Occipital lobe (tissue), 2 donors: ENCODE results near the gene IL21R. TPM values are rescaled to one million over a fixed set of nuclear protein-coding genes. Genes with fewer than 3 reads are reported as not detected.
"Not testable (repeated sequence)": the region's sequence is repeated elsewhere in the genome, so short reads cannot be mapped to it uniquely, and the experiment has no call there.

Source experiments
- DNase-seq: peaks from one replicate; lab custom pipeline; 2025; lab: John Stamatoyannopoulos, UW
- total RNA-seq: library from RNA; depleted of rRNA; stranded (reverse); fragments of >200 nt; gene quantifications from one replicate; pipeline ENCODE4 v1.2.3, GENCODE V29; 2014

IL21R gene
- total RNA-seq, 1 donor from 2014 or later, result not detected

DNA sequence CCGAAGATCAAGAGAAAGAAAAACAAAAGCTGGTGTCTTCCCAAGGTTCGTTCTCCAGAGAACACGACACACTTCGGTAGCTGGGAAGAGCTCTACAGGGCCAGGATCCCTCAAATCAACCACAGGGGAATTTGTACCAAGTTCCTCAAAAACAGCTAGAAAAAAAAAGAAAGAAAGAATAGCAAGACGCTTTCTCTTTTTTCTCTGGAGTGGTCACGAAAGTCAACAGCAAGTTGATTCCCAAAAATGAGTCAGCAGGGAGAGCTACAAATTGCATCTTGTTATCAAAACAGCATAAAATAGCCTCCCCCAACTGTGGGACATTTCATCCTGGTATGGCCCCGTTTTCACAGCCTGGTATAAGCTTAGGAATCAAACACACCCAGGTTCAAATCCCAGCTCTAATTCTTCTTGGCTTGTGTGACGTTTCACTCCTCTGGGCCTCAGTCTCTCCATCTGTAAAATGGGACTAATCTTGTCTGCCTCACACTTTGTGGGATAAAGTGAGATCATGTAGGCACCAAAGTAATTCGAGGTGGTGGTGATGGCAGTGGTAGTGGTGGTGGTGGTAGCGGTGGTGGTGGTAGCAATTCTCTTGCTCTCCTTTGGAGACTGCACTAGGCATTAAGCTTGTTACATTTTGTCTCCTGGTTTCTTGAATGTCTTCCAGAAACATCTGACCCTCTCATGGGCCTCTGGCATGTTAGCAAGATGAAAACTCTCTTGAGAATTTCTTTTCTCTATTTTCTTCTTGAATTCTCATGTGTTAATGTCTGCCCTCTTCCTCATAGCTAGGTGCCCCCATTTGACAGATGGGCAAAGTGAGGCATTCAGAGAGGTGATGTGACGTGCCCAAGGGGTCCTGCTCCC lies 988 bp upstream of the IL21R start:
- DNase-seq, result no peak

DNA sequence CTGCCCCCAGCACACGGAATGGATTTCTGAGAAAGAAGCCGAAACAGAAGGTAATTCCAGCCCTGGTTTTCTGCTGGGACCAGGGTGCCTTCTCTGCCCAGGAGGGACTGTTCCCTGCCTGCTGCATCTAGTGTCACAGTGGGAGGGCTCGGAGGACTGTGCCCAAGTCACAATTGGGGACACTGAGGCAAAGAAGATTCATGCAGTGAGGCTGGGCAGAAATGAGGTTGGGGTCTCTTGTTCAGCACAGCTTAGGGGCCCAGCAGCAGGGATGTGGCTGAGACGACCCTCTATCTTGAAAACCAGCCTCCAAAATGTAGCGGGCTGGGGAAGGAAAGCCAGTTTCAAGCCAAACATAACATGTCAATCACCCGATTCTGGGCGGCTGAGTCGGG lies 592 bp downstream of the IL21R start:
- DNase-seq, result no peak

DNA sequence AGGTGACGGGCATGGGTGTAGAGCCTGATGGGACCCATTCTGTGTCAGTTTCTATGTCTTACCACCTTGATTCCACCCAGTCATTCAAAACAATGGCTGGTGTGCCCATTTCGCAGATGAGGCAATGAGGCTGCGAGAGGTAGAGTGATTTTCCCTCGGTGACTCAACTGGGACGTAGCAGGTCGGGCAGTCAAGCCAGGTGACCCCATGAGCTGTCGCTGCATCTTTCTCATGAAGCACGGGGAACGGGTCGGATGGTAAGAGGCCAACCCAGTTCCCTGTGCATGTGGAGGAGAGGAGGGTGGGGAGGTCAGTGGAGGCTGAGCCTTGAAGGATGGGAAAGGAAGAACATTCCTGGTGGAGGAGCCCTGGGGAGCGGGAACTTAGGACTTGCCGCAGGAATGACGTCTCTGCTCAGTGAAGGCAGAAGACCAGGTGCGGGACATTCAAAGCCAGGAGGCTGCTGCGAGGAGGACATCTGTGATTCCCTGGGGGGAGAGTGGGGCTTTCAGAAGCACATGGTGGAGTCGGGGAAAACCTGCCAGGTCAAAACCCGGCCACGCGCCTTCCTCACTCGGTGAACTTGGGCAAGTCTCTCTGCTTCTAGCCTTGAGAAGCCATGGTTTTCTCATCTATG lies 1.1 kb downstream of the IL21R start:
- DNase-seq, result no peak

DNA sequence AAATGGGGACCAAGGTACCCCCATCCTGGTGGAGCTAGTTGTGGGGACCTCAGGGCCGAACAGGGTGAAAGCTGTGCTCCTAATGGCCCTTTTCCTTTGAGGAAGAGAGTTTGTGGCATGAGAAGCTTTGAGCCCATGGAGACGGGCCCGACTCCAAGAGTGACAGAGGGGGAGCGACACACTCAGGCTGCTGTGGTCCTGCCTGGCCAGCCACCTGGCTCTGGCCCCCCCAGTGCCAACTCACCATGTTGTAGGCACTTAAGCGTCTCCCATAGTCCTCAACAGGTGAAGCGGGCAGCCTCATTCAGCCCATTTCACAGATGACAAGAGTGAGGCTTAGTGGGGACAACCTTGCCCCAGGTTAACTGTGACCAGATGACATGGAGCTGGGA lies 1.6 kb downstream of the IL21R start:
- no peak for DNase-seq

DNA sequence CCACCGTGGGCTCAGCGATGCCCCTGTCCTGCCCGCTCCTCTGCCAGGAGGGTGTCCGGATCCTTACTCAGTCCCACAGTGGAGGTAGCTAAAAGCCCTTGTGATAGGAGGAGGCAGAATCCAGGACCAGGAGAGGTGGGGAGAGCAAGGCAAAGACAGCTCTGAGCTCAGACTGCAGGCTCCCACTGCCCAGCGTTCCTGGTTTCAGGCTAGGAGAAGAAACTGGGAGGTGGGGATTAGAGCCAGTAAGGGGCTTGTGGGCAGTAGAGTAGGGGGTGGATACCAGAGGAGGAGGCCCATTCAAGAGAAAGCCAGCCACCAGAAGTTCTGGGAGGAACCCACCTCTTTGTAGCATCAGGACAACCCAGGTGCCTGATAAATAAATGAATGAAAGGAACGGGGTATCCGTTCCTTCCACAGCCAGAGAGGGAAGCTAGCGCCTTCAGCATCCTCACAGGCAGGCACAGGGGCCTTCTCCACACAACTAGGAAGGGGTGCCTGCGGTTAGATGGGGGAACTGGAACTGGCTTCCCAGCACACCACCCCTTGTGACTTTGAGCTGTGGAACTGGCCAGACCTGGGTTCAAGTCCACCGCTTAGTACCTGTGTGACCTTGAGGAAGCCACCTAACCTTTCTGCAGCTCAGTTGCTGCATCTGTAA lies 2.3 kb downstream of the IL21R start:
- no peak for DNase-seq

DNA sequence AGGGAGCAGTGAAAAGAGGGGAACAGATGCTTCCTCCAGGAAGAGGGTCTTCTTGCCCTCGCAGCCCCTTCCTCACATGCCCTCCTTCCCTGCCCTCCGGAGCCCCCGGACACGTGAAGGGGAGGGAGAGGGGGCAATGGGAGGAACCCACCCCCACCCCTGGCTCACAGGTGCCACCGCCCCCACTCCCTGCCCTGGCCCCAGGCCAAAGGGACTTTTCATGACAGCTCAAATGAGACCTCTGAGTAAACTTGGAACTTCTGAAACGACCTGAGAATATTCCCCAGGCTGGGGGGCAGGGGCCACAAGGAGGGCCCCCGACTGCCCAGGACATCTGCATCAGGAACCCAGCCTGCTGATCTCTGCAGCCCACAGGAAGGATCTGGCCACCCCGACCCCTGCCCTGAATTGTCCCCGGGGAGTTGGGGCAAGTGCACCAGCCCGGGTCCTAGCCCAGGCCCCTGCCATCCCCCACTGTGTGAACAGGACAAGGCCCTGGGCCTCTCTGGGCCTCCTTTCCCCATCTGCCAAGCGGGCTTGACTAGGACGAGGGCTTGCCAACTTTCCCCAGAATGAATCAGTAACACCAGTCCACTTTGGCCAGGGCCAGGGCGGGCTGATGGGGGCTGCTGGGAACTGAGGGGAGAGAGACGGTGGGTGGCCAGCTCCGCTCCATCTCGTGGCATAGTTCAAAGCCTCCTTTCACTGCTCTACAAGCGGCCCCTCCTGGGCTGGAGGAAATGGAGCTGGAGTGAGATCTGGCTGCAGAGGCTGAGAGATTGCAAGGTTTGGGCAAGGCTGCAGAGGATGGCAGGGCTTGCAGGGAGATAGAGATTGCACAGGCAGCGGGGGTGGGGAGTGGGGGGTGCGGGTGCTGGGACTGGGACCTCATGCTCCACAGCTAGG lies 3.8 kb downstream of the IL21R start:
- no peak for DNase-seq

DNA sequence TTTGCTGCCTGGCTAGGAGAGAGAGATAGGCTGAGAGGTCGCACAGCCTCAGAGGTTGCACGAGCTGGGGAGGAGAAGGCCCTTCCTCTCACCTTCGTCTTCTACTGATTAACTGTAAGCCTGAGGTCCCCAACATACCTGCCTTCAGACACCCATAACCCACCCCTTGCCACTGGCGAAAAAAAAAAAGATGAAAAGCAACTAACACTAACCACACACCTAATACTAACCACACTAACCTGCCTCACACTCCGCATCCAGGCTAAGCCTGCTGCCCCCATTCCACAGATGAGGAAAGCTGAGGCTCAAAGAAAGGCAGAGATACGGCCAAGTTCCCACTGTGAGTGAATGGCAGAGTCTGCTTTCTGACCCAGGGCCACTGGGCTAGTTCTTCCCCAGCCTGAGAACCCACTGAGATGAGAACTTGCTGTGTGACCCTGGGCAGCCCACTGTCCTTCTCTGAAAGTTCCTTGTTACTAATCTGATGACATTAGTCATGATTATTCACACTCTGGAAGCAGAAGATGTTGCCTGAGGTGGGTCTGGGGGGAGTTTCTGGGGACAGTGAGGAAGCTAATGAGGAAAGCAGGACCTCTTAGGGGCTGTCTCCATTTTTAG lies 4.6 kb downstream of the IL21R start:
- no peak for DNase-seq

DNA sequence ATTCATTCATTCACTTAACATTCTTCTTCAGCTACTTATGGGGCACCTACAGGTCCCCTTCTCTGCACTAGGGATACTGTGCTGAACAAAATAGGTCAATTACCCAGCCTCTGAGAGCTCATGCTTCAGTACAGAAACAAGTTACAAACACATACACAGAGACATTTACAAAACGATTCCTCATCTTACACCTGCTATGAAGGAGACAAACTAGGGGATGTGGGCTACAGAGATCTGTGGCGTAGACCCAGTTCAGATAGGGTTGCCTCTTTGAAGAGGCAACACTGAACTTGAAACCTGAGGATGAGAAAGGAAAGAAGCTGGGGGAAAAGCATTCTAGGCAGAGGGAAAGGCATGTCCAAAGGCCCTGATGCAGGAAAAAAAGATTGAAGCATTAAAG lies 5.2 kb downstream of the IL21R start:
- DNase-seq, result no peak

DNA sequence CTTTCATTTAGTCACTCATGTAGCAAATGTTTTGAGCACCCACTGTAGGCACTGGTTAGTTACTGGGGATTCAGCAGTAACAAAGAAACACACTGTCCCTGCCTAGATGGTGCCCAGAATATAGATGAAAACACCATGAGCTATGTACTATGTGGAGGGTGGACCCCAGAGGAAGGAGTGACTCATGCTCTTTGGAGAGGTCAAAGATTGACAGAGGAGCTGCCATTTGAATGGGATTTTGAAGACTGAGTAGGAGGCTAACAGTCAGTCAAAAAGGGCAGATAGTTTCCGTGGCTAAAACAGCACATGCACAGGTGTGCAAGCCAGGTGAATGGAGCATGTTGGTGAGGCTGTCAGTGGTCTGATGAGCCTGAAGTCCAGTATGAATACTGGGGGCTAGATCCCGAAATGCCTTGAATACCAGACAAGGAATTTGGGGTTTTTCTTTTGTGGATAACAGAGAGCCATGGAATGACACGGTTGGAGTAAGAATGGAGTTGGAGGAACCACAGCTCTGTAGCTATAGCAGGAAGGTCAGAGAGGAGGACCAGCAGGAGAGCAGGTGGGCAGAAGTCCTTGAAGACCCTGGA lies 6.1 kb downstream of the IL21R start:
- DNase-seq, result no peak

DNA sequence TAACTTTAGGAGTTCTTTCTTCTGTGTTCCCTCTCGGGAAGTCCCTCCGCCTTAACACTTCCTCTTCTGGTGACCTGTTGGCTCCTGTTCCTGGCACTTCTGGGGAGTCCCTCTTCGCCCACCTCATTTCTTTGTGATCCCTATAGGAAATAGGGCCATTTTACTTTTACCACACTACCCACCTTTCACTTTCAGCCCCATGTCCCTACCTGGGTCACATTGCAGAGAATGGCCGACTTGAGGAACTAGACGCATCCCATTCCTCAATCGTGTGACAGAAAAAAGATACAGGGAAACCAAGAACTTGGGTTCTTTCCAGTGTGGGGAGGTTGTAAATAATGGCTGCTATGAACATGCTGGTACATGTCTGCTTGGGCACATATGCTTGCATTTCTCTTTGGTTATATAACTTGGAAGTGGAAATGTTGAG lies 6.6 kb downstream of the IL21R start:
- no peak for DNase-seq

DNA sequence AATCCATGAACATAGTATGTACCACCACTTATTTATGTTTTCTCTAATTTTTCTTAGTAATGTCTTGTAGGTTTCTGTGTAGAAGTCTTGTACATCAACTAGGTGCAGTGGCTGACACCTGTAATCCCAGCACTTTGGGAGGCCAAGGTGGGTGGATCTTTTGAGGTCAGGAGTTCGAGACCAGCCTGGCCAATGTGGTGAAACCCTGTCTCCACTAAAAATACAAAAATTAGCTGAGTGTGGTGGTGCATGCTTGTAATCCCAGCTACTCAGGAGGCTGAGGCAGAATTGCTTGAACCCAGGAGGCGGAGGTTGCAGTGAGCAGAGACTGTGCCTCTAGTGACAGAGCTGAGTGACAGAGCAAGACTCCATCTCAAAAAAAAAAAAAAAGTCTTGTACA lies 8.0 kb downstream of the IL21R start:
- DNase-seq, result not testable (repeated sequence)

DNA sequence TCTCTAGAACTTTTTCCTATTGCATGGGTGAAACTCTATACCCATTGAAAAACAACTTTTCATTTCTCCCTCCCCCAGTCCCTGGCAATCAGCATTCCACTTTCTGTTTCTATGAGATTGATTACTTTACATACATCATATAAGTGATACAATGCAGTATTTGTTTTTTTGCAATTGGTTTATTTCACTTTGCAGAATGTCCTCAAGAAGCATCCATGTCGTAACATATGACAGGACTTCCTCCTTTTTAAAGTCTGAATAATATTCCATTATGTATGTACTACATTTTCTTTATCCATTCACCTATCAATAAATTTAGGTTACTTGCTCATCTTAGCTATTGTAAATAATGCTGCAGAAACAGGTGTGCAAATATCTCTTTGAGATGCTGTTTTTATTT lies 8.8 kb downstream of the IL21R start:
- no peak for DNase-seq

DNA sequence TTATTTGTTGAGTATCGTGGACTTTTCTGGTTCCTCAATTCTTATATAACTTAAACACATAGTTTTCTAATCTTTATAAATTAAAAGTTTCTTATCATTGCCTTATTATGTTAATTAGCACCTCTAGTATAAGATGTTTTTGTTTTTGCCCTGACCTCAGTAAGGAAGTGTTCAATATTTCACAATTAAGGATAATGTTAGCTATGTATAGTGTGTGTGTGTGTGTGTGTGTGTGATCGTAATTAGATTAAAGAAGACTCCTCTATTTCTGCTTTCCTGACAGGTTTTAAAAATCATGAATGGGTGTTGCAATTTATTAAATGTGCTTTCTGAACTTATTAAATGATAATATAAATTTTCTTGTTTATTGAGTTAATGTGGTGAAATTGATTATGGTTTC lies 12.0 kb downstream of the IL21R start:
- DNase-seq, result no peak

DNA sequence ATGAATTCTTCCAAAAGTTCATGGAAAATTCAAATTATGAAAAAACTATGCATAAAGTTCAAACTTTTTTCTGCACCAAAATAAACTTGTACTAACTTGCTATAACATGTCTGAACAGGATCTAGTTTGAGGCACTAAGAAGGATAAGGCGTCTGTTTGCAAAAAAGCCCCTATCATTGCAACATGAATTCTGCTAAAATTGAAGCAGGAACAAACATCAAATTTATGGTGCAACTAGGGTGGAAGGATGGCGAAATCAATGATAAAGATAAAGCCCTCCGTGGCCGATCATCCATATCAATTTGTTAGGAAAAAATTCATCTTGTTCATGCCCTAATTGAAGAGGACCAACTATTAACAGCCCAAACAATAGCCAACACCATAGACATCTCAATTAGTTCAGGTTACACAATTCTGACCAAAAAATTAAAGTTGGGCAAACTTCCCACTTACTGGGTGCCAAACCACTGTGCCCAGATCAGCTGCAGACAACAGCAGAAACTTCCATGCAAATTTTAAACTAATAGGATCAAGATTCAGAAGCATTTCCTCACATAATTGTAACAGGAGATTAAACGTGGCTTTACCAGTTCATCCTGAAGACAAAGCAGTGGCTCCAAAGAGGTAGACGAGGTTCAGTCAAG lies 12.9 kb downstream of the IL21R start:
- DNase-seq, result no peak

DNA sequence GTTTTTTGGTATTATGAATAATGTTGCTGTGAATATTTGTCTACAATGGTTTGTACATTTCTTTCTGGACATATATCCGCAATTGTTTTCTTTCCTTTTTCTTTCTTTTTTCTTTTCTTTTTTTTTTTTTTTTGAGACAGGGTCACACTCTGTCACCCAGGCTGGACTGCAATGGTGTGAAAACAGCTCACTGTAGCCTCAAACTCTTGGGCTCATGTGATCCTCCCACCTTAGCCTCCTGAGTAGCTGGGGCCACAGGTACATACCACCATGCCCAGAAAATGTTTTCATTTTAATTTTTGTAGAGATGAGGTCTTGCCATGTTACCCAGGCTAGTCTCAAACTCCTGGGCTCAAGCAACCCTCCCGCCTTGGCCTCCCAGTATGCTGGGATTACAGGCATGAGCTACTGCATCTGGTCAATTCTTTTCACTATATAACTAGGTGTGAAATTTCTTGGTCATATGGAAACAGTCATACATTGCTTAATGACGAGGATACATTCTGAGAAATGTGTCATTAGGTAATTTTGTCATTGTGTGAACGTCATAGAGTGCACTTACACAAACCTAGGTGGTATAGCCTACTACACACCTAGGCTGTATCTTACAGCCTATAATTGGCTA lies 15.2 kb downstream of the IL21R start:
- DNase-seq, result no peak

DNA sequence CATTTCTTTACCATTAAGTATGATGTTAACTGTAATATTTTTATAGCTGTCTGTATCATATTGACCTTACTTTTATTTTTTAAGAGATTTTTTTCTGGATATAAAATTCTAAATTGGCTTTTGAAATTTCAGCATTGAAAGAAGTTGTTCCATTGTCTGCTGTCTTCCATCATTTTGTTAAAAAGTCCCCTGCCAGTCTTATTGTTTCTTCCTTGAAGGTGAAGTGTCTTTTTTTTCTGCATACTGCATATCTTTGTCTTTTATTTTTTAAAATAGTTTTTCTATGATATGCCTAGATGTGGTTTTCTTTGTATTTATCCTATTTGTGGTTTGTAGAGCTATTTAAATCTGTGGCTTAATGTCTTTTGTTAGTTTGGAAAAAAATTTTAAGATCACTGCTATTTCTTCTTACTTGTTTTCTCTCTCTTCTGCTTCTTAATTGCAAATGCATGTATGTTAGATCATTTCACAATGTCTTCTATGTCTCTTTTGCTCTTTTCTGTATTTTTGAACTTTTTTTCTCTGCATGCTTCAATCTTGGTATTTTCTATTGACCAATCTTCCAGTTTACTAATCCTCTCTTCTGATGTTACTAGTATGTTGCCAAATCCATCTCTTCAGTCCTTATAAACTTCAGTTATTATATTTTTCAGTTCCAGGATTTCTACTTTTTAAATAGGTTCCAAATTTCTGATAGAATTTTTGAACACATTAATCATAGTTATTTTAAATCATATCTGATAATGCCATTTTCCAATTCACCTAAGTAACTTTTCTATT lies 20.2 kb downstream of the IL21R start:
- no peak for DNase-seq

DNA sequence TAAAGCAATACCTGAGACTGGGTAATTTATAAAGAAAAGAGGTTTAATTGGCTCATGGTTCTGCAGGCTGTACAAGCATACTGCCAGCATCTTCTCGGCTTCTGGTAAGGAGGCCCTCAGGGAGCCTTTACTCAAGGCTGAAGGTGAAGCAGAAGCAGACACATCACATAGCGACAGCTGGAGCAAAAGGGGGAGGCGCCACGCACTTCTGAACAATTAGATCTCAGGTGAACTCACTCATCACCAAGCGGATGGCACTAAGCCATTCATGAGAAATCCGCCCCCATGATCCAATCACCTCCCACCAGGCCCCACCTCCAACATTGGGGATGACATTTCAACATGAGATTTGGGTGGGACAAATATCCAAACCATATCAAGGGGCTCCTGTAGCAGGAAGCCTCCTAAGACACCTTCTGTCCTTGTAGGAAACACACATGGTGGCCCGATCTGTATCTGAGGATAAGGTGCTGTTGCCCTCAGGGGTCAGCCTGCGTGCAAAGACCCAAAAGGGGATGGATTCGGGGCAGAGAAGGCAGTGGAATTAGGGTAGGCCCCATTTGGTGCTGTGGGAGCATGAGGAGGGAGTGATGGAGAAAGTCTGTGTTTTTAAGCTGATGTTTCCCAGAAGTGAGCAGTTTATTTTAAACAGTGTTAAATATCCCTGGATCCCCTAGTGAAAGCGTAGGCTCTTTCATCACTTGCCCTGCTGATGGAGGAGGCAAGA lies 23.0 kb downstream of the IL21R start:
- DNase-seq, result no peak

DNA sequence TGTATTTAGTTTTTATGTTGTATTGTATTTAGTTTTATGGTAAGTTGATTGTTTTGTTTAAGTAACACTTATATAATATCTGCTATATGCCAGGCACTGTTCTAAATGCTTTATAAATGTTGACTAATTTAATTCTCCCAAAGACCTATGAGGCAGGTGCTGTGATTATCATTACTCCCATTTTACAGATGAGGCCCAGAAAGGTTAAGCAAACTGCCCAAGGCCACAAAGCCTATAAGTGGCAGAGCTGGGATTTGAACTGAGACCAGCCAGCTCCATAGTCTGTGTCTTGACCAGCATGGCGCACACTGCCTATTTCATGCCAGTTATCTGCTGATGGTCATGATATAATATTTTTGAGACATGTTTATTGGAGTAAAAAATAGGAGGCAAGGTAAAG lies 24.0 kb downstream of the IL21R start:
- DNase-seq, result no peak
